ENCODE data around the gene SHISA9.

SHISA9 gene

GRCh38 chr16:13134836-13135235, 233.4 kb downstream of the SHISA9 start:
- DNase-seq (ENCODE audit: insufficient read length, low spot score): no peak
- no peak for FAIRE-seq
- TF ChIP-seq, protein P1, sequence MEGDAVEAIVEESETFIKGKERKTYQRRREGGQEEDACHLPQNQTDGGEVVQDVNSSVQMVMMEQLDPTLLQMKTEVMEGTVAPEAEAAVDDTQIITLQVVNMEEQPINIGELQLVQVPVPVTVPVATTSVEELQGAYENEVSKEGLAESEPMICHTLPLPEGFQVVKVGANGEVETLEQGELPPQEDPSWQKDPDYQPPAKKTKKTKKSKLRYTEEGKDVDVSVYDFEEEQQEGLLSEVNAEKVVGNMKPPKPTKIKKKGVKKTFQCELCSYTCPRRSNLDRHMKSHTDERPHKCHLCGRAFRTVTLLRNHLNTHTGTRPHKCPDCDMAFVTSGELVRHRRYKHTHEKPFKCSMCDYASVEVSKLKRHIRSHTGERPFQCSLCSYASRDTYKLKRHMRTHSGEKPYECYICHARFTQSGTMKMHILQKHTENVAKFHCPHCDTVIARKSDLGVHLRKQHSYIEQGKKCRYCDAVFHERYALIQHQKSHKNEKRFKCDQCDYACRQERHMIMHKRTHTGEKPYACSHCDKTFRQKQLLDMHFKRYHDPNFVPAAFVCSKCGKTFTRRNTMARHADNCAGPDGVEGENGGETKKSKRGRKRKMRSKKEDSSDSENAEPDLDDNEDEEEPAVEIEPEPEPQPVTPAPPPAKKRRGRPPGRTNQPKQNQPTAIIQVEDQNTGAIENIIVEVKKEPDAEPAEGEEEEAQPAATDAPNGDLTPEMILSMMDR (IDR thresholded peaks at IDR 0.05; ENCODE audit: insufficient read depth, missing control alignments): no peak

- FAIRE-seq (no peak), DNase-seq (ENCODE audit: insufficient read length, low spot score) (no peak)
- TF ChIP-seq, protein P1 (IDR thresholded peaks at IDR 0.05; ENCODE audit: insufficient read depth, missing control alignments): no peak
Measured at GRCh38 chr16:13136901-13137300, 235.5 kb downstream of the SHISA9 start.

DNA sequence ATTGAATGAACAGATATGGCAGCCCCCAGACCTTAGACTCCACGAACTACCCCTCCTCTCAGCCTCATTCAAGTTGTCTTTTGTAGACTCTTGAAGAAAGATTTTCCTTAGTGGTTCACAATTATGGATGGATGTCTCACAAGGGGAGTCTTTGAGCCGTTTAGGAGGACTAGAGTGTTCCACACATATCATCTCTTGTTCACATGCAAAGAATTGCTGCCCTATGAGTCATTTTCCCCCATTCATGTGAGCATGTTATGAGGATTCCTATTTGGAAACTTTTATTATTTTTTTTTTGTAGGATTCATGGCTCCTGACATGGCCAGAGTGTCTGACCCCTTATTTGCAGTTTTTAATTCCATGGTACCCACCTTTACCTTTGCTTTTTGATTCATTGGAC, 237.1 kb downstream of the SHISA9 start:
- DNase-seq (ENCODE audit: insufficient read length, low spot score) (no peak), FAIRE-seq (no peak)
- TF ChIP-seq, protein P1 (IDR thresholded peaks at IDR 0.05; ENCODE audit: insufficient read depth, missing control alignments): no peak

DNA sequence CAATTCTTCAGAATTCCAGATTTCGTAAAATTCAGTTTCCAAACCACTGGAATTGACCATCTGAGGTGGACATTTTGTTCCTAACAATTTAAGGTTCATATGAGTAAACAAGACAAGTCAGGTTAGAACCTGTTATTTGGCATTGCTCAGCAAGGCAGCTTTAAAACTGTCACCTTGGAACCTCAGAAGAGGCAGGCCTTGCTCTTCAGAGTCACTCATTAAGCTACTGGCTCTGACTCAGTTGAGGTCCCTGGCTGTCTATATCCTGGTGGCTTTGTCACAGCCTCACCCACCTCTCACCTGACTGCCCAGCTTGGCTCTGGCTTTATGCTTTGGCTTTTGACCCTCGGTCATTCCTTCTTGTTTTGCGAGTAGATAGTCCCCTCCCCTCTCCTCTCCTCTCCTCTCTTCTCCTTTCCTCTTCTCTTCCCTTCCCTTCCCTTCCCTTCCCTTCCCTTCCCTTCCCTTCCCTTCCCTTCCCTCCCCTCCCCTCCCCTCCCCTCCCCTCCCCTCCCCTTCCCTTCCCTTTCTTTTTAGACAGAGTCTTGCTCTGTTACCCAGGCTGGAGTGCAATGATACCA, 238.4 kb downstream of the SHISA9 start:
- TF ChIP-seq, protein P1 (IDR thresholded peaks at IDR 0.05; ENCODE audit: insufficient read depth, missing control alignments): no peak
- DNase-seq (ENCODE audit: insufficient read length, low spot score) (no peak), FAIRE-seq (no peak)

- TF ChIP-seq, protein P1 (IDR thresholded peaks at IDR 0.05; ENCODE audit: insufficient read depth, missing control alignments): no peak
- FAIRE-seq: no peak
- no peak for DNase-seq (ENCODE audit: insufficient read length, low spot score)
Measured at GRCh38 chr16:13143551-13143950, 242.2 kb downstream of the SHISA9 start.

DNA sequence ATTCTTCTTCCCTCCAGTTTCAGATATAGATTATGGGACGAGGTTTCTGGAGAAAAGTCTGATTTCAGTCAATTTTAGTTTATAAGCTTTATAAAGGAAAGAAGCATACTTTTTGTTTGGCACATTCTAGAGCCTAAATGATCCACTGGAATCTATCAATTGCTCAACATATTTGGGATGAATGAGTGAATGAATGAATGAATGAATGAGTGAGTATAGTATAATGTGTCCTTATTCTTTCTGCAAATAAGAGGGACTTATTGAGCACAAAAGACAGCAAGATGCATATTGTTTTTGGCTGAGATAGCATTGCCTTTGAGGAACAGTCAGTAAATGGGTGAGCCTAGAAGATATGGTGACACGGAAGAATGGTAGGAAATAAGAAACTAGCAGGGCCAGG, 245.4 kb downstream of the SHISA9 start:
- TF ChIP-seq, protein P1 (IDR thresholded peaks at IDR 0.05; ENCODE audit: insufficient read depth, missing control alignments): no peak
- DNase-seq (ENCODE audit: insufficient read length, low spot score) (no peak), FAIRE-seq (no peak)

- FAIRE-seq: no peak
Measured at GRCh38 chr16:13148294-13148693, 246.9 kb downstream of the SHISA9 start.

More at GRCh38 chr16:13148294-13148693, 246.9 kb downstream of the SHISA9 start:
- DNase-seq (ENCODE audit: insufficient read length, low spot score): no peak
- TF ChIP-seq, protein P1 (IDR thresholded peaks at IDR 0.05; ENCODE audit: insufficient read depth, missing control alignments): no peak
